ENCODE measurements around the gene CAPS.
"Not testable (repeated sequence)": the region's sequence is repeated elsewhere in the genome, so short reads cannot be mapped to it uniquely, and the experiment has no call there.

CAPS gene

GRCh38 chr19:5957170-5957569 is 43.1 kb downstream of the CAPS start:
- no peak for DNase-seq (ENCODE audit: low spot score)

DNA sequence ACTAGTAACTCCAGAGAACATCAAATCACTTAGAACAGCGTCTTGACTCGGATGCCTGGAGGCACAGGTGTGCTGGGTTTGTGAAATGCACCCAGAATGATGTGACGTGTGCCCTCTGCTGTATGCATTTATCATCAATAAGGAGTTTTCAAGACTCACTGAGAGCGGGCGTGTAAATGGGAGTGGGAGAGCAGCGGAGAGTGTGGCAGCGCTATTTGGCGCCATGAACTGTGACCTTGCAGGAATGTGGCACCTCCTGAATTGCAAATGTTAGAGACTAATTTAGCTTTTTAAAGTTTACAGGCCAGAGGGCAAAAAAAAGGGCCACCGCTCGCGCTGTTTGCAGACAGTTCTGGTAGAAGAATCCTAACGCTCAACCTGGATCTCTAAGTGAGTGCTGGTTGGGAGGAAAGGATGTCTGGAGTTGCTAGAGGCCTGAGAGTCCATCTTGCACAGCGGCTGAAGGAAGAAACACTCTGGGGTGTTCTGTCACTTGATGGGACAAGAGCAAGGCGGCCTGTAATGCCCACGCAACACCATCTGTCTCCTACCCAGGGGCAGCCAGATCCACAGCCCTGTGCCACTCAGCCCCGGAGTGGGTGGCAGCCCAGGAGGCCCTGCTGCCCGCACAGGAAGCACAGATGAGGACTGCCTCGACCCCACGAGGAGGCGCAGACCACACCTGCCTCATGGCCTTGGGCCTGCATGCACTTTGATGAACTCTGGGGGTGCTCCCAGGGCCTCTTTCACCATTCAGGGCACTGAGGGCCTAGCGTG is 44.2 kb downstream of the CAPS start:
- DNase-seq (ENCODE audit: low spot score), result no peak

- no peak for DNase-seq (ENCODE audit: low spot score)
These were observed 44.7 kb downstream of the CAPS start for GRCh38 chr19:5958851-5959122.

DNA sequence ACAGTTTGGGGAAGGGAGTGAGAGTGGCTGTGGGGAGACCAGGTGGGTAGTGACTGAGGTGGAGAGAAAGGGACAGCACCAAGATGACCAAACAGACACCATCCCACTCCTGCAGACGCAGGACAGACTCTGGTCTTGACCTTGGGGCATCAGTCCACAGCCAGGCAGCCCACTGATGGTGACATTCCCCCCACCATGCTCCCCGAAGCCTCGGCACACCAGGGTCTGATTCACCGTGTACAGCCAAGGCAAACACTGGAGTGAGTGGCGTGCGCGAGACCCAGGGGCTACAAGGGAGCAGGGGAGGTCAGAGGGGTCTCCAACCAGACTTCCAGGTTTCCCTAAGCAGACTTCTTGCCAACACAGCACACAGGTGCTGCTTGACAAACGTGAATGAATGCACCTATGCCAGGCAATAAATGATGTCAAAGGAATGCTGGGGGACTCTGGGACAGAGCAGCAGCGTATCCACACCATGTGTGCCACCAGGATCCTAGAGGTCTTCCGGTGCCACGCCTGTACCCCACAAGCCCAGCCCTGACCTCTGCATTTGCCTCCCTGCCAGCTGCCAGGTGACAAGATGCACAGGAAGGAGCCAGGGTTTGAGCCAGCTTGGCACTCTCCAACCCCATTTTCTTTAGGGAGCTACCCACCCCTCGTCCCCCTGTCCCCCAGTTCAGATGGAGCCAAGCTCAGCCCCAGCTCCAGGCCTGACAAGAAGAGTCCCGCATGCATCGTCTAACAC is 45.4 kb downstream of the CAPS start:
- no peak for DNase-seq (ENCODE audit: low spot score)

DNA sequence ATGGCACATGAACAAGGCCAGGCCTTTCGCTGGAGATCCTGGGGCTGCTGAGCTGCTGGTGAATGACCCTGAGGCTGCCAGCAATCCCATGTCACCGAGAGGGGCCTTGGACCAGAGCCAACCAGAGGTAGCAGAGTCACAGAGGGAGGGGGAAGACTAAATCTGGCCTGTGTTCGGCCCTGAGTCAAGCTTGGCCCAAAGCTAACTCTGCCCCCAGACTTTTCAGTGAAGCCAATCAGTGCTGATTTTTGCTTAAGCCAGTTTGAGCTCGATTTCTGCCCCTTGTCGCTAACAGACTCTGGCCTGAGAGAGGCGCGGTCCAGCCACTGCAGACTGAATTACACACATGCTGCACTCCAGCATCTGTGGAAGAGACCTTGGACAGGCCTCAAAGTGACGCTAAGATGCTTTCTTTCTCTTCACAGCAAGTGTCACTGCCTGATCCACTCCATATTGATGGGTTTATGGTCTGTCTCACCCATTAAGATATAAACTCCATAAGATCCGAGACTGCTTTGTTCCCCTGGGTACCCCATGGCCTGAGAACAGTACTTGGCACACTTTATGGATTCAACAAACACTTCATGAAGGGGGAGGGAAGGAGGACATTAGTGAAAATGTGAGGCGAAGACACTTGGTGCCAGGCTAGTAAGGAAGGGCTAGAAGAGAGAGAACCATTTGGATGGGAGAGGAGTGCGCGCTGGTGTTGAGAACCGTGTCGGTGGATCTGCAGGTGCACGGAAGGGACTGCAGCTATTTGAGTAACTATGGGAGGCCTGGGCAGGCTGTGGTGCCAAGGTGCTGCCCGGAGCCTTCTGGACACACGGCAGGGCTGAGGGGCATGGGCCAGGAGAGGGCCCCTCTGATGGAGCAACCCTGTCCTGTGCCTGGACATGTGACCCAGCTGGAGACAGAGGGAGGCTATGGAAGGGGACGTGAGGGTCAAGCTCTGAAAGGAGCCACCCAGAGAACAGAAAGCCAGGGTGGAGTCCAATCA is 46.2 kb downstream of the CAPS start:
- DNase-seq (ENCODE audit: low spot score), result no peak

DNA sequence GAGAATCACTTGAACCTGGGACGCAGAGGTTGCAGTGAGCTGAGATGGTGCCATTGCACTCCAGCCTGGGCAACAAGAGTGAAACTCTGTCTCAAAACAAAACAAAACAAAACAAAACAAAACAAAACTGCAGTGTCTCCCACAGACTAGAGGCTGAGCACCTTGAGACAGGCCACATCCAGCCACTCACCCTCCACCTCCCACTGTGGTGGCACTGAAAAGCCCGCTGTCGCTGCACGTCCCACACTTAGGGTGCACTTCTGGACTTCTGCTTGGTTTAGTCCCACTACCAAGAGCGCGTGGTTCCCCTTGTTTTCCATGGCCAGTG is 47.6 kb downstream of the CAPS start:
- DNase-seq (ENCODE audit: low spot score), result peak; percentile 20

- peak; percentile 72 for DNase-seq (ENCODE audit: low spot score)
These were observed 48.2 kb downstream of the CAPS start for GRCh38 chr19:5961969-5962945.

GRCh38 chr19:5963259-5963658 is 49.2 kb downstream of the CAPS start:
- DNase-seq (ENCODE audit: low spot score), result not testable (repeated sequence)

DNA sequence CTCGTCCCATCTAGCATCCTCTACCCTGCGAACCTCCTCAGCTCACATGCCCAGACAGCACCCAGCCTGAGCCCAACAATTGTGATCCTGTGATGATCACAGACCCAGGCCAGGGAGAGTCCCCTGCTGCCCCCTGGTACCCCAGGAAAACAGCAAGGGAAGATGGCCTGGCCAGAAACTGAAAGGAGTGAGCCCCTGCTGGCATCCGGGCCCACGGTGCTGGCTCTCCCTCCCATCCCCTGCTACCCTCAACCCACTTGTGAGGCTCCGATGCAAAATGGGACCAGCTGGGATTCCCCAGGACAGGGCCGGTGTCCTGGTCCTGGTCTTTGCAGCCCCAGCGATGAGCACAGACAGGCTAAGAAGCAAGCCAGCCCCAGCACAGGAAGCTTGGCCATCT is 49.8 kb downstream of the CAPS start:
- no peak for DNase-seq (ENCODE audit: low spot score)

GRCh38 chr19:5964816-5965565 is 50.9 kb downstream of the CAPS start:
- DNase-seq (ENCODE audit: low spot score), result no peak
